Loucy (cell line): Measurements from ENCODE around the gene RASGEF1B.

ENCODE experiments used
- H2AFZ ChIP-seq: fragments of 200-600 bp; sonication (generic); 2 replicates; pipeline ENCODE4 v1.6.0; 2016; ENCODE audit warnings: antibody characterized with exemption, mild to moderate bottlenecking, low read length, moderate library complexity
- H3F3A ChIP-seq: fragments of 200-600 bp; 2 replicates; pipeline ENCODE4 v1.6.0; 2016; ENCODE audit warnings: antibody characterized with exemption, low read depth, mild to moderate bottlenecking
- H3K27me3 ChIP-seq: fragments of 200-600 bp; sonication (generic); 2 replicates; pipeline ENCODE4 v1.6.1; 2014; ENCODE audit warnings: low read length, mild to moderate bottlenecking; ENCODE audit not compliant: insufficient read depth, poor library complexity, severe bottlenecking
- H3K36me3 ChIP-seq: fragments of 200-600 bp; sonication (generic); 2 replicates; pipeline ENCODE4 v1.6.1; 2016; ENCODE audit warnings: low read length; ENCODE audit not compliant: insufficient read depth
- H3K4me1 ChIP-seq: fragments of 200-600 bp; sonication (generic); 2 replicates; pipeline ENCODE4 v1.5.1; 2014; ENCODE audit warnings: low read length, mild to moderate bottlenecking; ENCODE audit not compliant: insufficient read depth, poor library complexity, severe bottlenecking
- H3K4me2 ChIP-seq: fragments of 200-600 bp; sonication (generic); 2 replicates; pipeline ENCODE4 v1.6.0; 2014; ENCODE audit warnings: antibody characterized with exemption, low read length, low read depth, mild to moderate bottlenecking; ENCODE audit not compliant: poor library complexity, severe bottlenecking
- H3K4me3 ChIP-seq: fragments of 200-600 bp; sonication (generic); 2 replicates; pipeline ENCODE4 v1.5.1; 2014; ENCODE audit warnings: low read length, mild to moderate bottlenecking, mixed read lengths; ENCODE audit not compliant: poor library complexity, severe bottlenecking
- H3K79me2 ChIP-seq: fragments of 200-600 bp; sonication (generic); 2 replicates; pipeline ENCODE4 v1.6.1; 2014; ENCODE audit warnings: low read length; ENCODE audit not compliant: insufficient read depth
- H3K9ac ChIP-seq: fragments of 200-600 bp; sonication (generic); 2 replicates; pipeline ENCODE4 v1.6.0; 2014; ENCODE audit warnings: mild to moderate bottlenecking, low read depth, low read length, moderate library complexity; ENCODE audit not compliant: poor library complexity, severe bottlenecking
- H3K9me2 ChIP-seq: fragments of 200-600 bp; sonication (generic); replicated peaks from 2 replicates; pipeline ENCODE4 v1.6.1; 2016; ENCODE audit warnings: low read depth, low read length, mixed read lengths
- H3K9me3 ChIP-seq: fragments of 200-600 bp; sonication (generic); 2 replicates; pipeline ENCODE4 v1.6.1; 2014; ENCODE audit warnings: mild to moderate bottlenecking, antibody characterized with exemption, low read length, low read depth; ENCODE audit not compliant: insufficient read depth
- H4K20me1 ChIP-seq: fragments of 200-600 bp; sonication (generic); 2 replicates; pipeline ENCODE4 v1.6.0; 2014; ENCODE audit warnings: antibody characterized with exemption, low read length, mild to moderate bottlenecking; ENCODE audit not compliant: insufficient read depth, poor library complexity, severe bottlenecking
- EZH2phosphoT487 ChIP-seq: fragments of 200-600 bp; IDR thresholded peaks from 2 replicates; pipeline ENCODE4 v1.6.1; 2018; ENCODE audit warnings: antibody characterized with exemption, mild to moderate bottlenecking, moderate library complexity, borderline replicate concordance
- TF ChIP-seq, protein P1 (sequence below): fragments of 200-600 bp; sonication (generic); conservative IDR thresholded peaks from 2 replicates; pipeline ENCODE4 v1.5.1; 2014; ENCODE audit warnings: mild to moderate bottlenecking, antibody characterized with exemption, low read length

RASGEF1B gene

DNA sequence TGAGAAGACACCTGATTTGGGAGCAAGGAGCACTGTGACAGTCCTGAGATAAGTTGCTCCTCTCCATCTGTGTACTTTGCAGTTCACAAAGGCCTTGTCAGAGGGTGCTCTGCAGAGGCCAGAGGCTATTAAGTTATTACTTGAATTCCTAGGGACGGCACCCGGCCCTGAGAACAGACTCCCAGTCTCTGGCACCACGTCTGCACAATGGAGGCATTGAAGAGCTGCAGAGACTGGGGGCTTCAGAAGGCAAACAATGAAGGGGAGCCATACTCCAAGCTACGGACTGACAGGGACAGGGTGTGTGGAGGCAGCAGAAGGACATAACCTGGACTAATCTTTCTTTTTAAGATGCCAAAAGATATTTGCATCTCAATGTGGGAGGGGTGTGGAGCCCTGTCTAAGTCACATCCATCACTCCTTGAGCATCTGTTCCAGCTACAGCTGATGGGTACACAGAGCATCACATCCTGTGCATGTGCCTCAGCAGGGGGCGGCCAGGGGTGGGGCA is 11.5 kb downstream of the RASGEF1B start:
- Histone ChIP-seq H3F3A (no peaks in the 10 kb centered on the region), H2AFZ (no peak overlapping the region), H3K4me2 (no peak overlapping the region), H3K9ac (no peak overlapping the region), H3K4me3 (no peak overlapping the region), H3K9me3 (no peaks in the 10 kb centered on the region), H3K79me2 (0 out of 2 replicates have a peak, but pooled peaks cover 2% of the 10 kb centered on the region), H4K20me1 (no peaks in the 10 kb centered on the region), H3K9me2 (no peaks in the 10 kb centered on the region), H3K4me1 (peaks cover under 1% of the 10 kb centered on the region), H3K36me3 (peaks cover 20% of the 10 kb centered on the region; the same call in 1 of the 2 replicates), H3K27me3 (no peaks in the 10 kb centered on the region)
- TF ChIP-seq EZH2phosphoT487: no peak
- TF ChIP-seq, protein P1, sequence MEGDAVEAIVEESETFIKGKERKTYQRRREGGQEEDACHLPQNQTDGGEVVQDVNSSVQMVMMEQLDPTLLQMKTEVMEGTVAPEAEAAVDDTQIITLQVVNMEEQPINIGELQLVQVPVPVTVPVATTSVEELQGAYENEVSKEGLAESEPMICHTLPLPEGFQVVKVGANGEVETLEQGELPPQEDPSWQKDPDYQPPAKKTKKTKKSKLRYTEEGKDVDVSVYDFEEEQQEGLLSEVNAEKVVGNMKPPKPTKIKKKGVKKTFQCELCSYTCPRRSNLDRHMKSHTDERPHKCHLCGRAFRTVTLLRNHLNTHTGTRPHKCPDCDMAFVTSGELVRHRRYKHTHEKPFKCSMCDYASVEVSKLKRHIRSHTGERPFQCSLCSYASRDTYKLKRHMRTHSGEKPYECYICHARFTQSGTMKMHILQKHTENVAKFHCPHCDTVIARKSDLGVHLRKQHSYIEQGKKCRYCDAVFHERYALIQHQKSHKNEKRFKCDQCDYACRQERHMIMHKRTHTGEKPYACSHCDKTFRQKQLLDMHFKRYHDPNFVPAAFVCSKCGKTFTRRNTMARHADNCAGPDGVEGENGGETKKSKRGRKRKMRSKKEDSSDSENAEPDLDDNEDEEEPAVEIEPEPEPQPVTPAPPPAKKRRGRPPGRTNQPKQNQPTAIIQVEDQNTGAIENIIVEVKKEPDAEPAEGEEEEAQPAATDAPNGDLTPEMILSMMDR: no peak

DNA sequence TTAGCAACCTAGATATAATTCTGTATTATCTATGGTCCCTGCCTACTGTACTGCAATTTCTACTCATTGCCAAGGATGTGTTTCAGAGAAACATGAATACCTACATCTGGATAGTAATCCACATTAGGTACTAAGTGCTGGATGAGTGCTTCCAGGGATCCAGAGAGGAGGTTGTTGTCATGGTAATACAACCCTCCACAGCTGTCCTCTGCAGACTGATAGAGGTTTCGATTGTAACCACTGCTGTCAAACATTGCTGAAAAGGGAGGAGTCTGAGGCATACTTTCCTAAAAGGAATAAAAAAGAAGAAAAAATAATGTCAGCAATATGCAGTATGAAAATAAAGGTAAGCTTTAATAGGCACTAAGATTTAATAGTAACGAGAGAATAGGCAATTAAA is 12.5 kb downstream of the RASGEF1B start:
- Histone ChIP-seq H3K4me3 (no peak overlapping the region), H3K4me1 (peaks cover 10% of the 10 kb centered on the region), H3F3A (no peaks in the 10 kb centered on the region), H4K20me1 (no peaks in the 10 kb centered on the region), H3K79me2 (no peaks in the 10 kb centered on the region), H3K27me3 (no peaks in the 10 kb centered on the region), H3K9me3 (no peaks in the 10 kb centered on the region), H3K36me3 (peaks cover 24% of the 10 kb centered on the region; the same call in 1 of the 2 replicates), H2AFZ (no peak overlapping the region), H3K4me2 (no peak overlapping the region), H3K9ac (no peak overlapping the region), H3K9me2 (no peaks in the 10 kb centered on the region)
- TF ChIP-seq EZH2phosphoT487: no peak
- TF ChIP-seq, protein P1: no peak

DNA sequence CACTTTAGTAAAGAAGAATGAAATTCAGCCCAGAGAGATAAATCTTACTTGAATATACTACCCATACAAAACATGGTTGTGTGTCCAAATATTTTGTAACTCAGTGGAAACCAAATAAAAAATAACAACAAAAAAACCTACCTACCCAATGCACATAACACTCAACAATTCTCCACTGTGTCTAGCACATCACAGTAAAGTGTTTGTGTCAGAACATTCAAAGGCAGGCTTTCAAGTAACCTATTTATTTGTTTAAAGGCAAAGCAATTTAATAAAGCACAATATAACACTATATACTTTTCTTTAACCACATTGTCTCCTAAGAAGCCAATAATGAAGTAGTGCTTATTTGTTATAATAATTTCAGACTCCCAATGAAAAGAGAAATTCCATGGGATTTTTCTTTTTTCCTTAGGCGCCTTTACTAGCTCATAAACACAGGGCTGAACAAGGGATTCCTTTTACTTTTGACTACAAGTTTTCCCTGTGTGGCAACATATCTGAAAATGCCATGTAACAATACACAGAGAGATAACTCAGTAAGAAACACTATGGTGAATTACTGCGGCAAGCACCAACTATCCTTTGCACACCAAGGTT is 13.7 kb downstream of the RASGEF1B start:
- Histone ChIP-seq H3K9ac (no peak overlapping the region), H3K4me3 (no peak overlapping the region), H3K9me3 (no peaks in the 10 kb centered on the region), H3K4me2 (no peak overlapping the region), H4K20me1 (no peaks in the 10 kb centered on the region), H3F3A (no peaks in the 10 kb centered on the region), H3K79me2 (no peaks in the 10 kb centered on the region), H3K9me2 (no peaks in the 10 kb centered on the region), H3K27me3 (no peaks in the 10 kb centered on the region), H3K36me3 (peaks cover 24% of the 10 kb centered on the region; the same call in 1 of the 2 replicates), H3K4me1 (peaks cover 14% of the 10 kb centered on the region), H2AFZ (no peak overlapping the region)
- TF ChIP-seq, protein P1: no peak
- no peak for TF ChIP-seq EZH2phosphoT487
